Measurements from ENCODE around the gene SPSB2. TPM values are rescaled to one million over a fixed set of nuclear protein-coding genes. Genes with fewer than 3 reads are reported as not detected.

Gene SPSB2
- total RNA-seq, 1 experiment from 2014 or later = 8.1 TPM

DNA sequence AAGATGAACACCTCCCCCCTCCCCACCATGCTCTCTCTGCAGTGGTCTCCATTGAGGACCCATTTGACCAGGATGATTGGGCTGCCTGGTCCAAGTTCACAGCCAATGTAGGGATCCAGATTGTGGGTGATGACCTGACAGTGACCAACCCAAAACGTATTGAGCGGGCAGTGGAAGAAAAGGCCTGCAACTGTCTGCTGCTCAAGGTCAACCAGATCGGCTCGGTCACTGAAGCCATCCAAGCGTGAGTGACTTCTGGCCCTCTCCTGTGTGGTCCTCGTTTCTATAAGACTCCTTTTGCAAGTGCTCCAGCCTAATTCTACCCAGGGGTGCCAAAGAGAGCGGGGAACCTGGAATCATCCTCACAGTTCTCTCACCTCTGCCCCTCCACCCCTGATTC is 48.4 kb upstream of the SPSB2 start:
- TF ChIP-seq EZH2 (IDR thresholded peaks at IDR 0.05; ENCODE audit: borderline replicate concordance, low read depth, low read length, poor library complexity, severe bottlenecking) = no peak
- TF ChIP-seq, protein P1, sequence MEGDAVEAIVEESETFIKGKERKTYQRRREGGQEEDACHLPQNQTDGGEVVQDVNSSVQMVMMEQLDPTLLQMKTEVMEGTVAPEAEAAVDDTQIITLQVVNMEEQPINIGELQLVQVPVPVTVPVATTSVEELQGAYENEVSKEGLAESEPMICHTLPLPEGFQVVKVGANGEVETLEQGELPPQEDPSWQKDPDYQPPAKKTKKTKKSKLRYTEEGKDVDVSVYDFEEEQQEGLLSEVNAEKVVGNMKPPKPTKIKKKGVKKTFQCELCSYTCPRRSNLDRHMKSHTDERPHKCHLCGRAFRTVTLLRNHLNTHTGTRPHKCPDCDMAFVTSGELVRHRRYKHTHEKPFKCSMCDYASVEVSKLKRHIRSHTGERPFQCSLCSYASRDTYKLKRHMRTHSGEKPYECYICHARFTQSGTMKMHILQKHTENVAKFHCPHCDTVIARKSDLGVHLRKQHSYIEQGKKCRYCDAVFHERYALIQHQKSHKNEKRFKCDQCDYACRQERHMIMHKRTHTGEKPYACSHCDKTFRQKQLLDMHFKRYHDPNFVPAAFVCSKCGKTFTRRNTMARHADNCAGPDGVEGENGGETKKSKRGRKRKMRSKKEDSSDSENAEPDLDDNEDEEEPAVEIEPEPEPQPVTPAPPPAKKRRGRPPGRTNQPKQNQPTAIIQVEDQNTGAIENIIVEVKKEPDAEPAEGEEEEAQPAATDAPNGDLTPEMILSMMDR (conservative IDR thresholded peaks at IDR 0.05; ENCODE audit: low read depth, low read length) = no peak
- H3K4me1 ChIP-seq (ENCODE audit: insufficient read depth, low read length, poor library complexity, severe bottlenecking) = peaks cover 23% of the 10 kb centered on the region
- no peaks in the 10 kb centered on the region for H3K9me3 ChIP-seq (ENCODE audit: low read depth, low read length, poor library complexity, severe bottlenecking)
- ChIA-PET CTCF (no interaction called here), POLR2A (ENCODE audit: low non-redundant PET) (no interaction called here)
- DNase-seq (ENCODE audit: low spot score) = no peak
- H3K27me3 ChIP-seq (replicated peaks; ENCODE audit: insufficient read depth, low read depth, low read length, poor library complexity) = no peaks in the 10 kb centered on the region
- peaks cover 57% of the 10 kb centered on the region for H3K36me3 ChIP-seq (ENCODE audit: insufficient read depth, low read length, poor library complexity, severe bottlenecking)
- H3K27ac ChIP-seq (ENCODE audit: low read depth, low read length, poor library complexity, severe bottlenecking) = no peak overlapping the region
- intact Hi-C loops (cut with micrococcal nuclease; ENCODE audit: unreplicated experiment) = loop anchor here (5.0 kb wide), 1 partner anchor 171 kb away; the partner anchor contains the start of gene C1R
- no peak overlapping the region for H3K4me3 ChIP-seq (ENCODE audit: low read depth, low read length, poor library complexity, severe bottlenecking)
- no TSS peak for BruUV-seq (replicated peaks)

DNA sequence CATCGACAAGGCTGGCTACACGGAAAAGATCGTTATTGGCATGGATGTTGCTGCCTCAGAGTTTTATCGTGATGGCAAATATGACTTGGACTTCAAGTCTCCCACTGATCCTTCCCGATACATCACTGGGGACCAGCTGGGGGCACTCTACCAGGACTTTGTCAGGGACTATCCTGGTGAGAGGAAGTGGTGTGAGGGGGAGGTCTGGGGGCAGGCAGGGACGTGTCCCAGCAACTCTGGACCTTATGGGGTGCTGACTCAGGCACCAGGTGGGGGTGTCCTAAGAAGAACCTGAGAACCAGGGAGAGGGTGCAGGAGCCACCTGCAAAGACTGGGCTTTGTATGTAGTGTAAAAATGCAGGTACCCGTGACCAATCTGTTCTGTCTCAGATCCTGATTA is 46.5 kb upstream of the SPSB2 start:
- POLR2A ChIA-PET (ENCODE audit: low non-redundant PET) = interaction anchor here (0.6 kb wide), 1 partner anchor 91 kb away, joined by 24 read pairs; no protein-coding TSS in a partner anchor
- intact Hi-C loops (cut with micrococcal nuclease; ENCODE audit: unreplicated experiment) = no loop called here
- Histone ChIP-seq H3K27me3 (replicated peaks; ENCODE audit: insufficient read depth, low read depth, low read length, poor library complexity) (no peaks in the 10 kb centered on the region), H3K9me3 (ENCODE audit: low read depth, low read length, poor library complexity, severe bottlenecking) (no peaks in the 10 kb centered on the region), H3K4me3 (ENCODE audit: low read depth, low read length, poor library complexity, severe bottlenecking) (no peak overlapping the region), H3K36me3 (ENCODE audit: insufficient read depth, low read length, poor library complexity, severe bottlenecking) (peaks cover 67% of the 10 kb centered on the region), H3K4me1 (ENCODE audit: insufficient read depth, low read length, poor library complexity, severe bottlenecking) (peaks cover 11% of the 10 kb centered on the region), H3K27ac (ENCODE audit: low read depth, low read length, poor library complexity, severe bottlenecking) (peak overlapping the region; percentile 23)
- CTCF ChIA-PET = no interaction called here
- no TSS peak for BruUV-seq (replicated peaks)
- TF ChIP-seq EZH2 (IDR thresholded peaks at IDR 0.05; ENCODE audit: borderline replicate concordance, low read depth, low read length, poor library complexity, severe bottlenecking) = no peak
- TF ChIP-seq, protein P1 (conservative IDR thresholded peaks at IDR 0.05; ENCODE audit: low read depth, low read length) = peak; percentile 17; the same call in 1 of the 2 replicates
- no peak for DNase-seq (ENCODE audit: low spot score)

DNA sequence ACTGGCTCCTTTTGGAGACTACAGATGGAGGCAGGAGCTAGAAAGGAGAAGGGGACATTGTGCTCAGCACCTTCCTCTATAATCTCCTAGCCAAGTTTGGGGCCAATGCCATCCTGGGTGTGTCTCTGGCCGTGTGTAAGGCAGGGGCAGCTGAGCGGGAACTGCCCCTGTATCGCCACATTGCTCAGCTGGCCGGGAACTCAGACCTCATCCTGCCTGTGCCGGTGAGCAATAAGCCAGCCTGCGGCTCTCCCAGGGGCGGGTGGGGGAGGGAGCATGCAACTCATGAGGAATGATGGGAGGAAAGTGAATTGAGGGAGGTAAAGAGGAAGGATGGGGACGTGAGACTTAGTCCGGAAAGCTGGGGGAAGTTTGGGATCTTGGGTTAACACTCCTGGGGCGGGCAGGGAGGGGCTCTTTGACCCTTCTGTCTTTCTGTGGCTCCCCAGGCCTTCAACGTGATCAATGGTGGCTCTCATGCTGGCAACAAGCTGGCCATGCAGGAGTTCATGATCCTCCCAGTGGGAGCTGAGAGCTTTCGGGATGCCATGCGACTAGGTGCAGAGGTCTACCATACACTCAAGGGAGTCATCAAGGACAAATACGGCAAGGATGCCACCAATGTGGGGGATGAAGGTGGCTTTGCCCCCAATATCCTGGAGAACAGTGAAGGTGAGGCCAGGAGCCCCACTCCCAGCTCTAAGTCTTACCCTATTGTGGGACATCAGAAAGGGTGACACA is 44.6 kb upstream of the SPSB2 start:
- no peak for DNase-seq (ENCODE audit: low spot score)
- BruUV-seq (replicated peaks) = no TSS peak

More for the DNA sequence above, 44.6 kb upstream of the SPSB2 start:
- no peaks in the 10 kb centered on the region for H3K9me3 ChIP-seq (ENCODE audit: low read depth, low read length, poor library complexity, severe bottlenecking)
- peaks cover 13% of the 10 kb centered on the region for H3K4me1 ChIP-seq (ENCODE audit: insufficient read depth, low read length, poor library complexity, severe bottlenecking)
- TF ChIP-seq EZH2 (IDR thresholded peaks at IDR 0.05; ENCODE audit: borderline replicate concordance, low read depth, low read length, poor library complexity, severe bottlenecking) = no peak
- TF ChIP-seq, protein P1 (conservative IDR thresholded peaks at IDR 0.05; ENCODE audit: low read depth, low read length) = no peak
- H3K36me3 ChIP-seq (ENCODE audit: insufficient read depth, low read length, poor library complexity, severe bottlenecking) = peaks cover 59% of the 10 kb centered on the region
- ChIA-PET CTCF (interaction anchor here (1.1 kb wide), 1 partner anchor 8 kb away, joined by 3 read pairs; no protein-coding TSS in a partner anchor), POLR2A (ENCODE audit: low non-redundant PET) (no interaction called here)
- no peak overlapping the region for H3K4me3 ChIP-seq (ENCODE audit: low read depth, low read length, poor library complexity, severe bottlenecking)
- peak overlapping the region; percentile 30 for H3K27ac ChIP-seq (ENCODE audit: low read depth, low read length, poor library complexity, severe bottlenecking)
- no peaks in the 10 kb centered on the region for H3K27me3 ChIP-seq (replicated peaks; ENCODE audit: insufficient read depth, low read depth, low read length, poor library complexity)
- intact Hi-C loops (cut with micrococcal nuclease; ENCODE audit: unreplicated experiment) = no loop called here
